Measurements from ENCODE around the gene PRPH. TPM values are rescaled to one million over a fixed set of nuclear protein-coding genes. Genes with fewer than 3 reads are reported as not detected.
A peak's percentile ranks its signal among the peaks of the same experiment; 100 is the strongest.

The PRPH gene
- total and polyA plus RNA-seq, 2 donors from 2014 or later = 0.71 to 2.7 TPM

DNA sequence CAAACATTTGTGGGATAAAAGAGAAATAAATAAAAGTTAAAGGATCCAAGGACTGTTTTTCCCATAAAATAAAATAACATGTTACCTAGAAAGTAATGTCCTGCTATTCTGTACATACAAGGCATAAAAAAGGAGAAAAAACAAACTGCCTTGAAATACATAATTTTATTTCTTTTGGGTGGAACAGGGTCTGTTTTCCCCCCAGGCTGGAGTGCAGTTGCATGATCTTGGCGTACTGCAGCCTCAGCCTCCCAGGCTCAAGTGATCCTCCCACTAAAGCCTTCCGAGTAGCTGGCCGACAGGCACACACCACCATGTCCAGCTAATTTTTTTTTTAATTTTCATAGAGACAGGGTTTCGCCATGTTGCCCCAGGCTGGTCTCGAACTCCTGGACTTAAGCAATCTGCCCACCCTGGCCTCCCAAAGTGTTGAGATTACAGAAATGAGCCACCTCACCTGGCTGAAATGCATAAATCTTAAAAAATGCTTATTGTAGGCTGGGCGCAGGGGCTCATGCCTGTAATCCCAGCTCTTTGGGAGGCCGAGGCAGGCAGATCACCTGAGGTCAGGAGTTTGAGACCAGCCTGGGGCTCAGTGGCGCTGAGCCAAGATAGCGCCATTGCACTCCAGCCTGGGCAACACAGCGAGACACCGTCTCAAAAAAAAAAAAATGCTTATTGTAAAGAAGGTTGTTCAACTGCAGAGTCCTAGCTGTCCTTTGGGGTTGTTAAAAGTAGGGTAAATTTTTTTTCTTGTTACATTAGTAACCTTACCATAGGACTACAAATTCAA lies 34.2 kb upstream of the PRPH start:
- no peak for FAIRE-seq
- intact Hi-C loops (cut with DNase I) = no loop called here
- H3K4me3 ChIP-seq (ENCODE audit: low read length in 3 of 3) = no peak overlapping the region
- no peaks in the 10 kb centered on the region for H3K27me3 ChIP-seq (ENCODE audit: control insufficient read depth, insufficient read depth, low read length)
- H3K9me3 ChIP-seq (ENCODE audit: control insufficient read depth in 2 of 3, insufficient read depth in 1 of 3, low read length in 3 of 3) = no peaks in the 10 kb centered on the region
- DNase-seq = peak in 1 of 5 donors; percentile 6
- no peak overlapping the region for H3K9ac ChIP-seq (ENCODE audit: low read length in 3 of 3)
- TF ChIP-seq CTCF (IDR thresholded peaks at IDR 0.05; ENCODE audit: borderline replicate concordance, extremely low read depth, insufficient read depth) = no peak
- no peak overlapping the region for H3K27ac ChIP-seq (ENCODE audit: low read depth in 2 of 2, low read length in 2 of 2)
- no peaks in the 10 kb centered on the region for H3K4me1 ChIP-seq (ENCODE audit: control insufficient read depth in 2 of 3, insufficient read depth in 2 of 3, low read depth in 1 of 3, low read length in 3 of 3)
- no peaks in the 10 kb centered on the region for H3K36me3 ChIP-seq (ENCODE audit: control insufficient read depth in 2 of 3, insufficient read depth in 3 of 3, low read length in 3 of 3)

DNA sequence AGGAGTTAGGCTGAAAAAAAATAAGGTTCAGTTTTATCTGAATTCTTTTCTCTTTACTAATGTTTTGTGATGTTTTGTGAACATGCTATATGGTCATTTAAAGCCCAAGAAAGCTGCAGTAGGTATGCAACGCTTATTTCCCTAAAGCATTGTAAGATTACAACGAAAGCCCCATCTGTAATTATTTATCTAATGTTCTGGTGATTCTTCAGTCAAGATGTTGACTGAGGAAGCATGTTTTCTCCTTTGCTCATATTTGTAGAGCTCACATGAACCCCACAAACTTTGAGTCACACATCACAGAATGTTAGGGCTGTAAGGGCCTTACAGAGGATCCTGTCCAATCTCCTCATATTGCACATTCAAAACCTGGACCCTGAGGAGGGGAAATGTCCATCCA lies 33.2 kb upstream of the PRPH start:
- no peak for TF ChIP-seq CTCF (IDR thresholded peaks at IDR 0.05; ENCODE audit: borderline replicate concordance, extremely low read depth, insufficient read depth)
- Histone ChIP-seq H3K27ac (ENCODE audit: low read depth in 2 of 2, low read length in 2 of 2) (no peak overlapping the region), H3K4me1 (ENCODE audit: control insufficient read depth in 2 of 3, insufficient read depth in 2 of 3, low read depth in 1 of 3, low read length in 3 of 3) (no peaks in the 10 kb centered on the region), H3K27me3 (ENCODE audit: control insufficient read depth, insufficient read depth, low read length) (no peaks in the 10 kb centered on the region), H3K4me3 (ENCODE audit: low read length in 3 of 3) (no peak overlapping the region), H3K36me3 (ENCODE audit: control insufficient read depth in 2 of 3, insufficient read depth in 3 of 3, low read length in 3 of 3) (no peaks in the 10 kb centered on the region), H3K9me3 (ENCODE audit: control insufficient read depth in 2 of 3, insufficient read depth in 1 of 3, low read length in 3 of 3) (no peaks in the 10 kb centered on the region), H3K9ac (ENCODE audit: low read length in 3 of 3) (no peak overlapping the region)
- DNase-seq (no peak), FAIRE-seq (no peak)
- intact Hi-C loops (cut with DNase I) = no loop called here

DNA sequence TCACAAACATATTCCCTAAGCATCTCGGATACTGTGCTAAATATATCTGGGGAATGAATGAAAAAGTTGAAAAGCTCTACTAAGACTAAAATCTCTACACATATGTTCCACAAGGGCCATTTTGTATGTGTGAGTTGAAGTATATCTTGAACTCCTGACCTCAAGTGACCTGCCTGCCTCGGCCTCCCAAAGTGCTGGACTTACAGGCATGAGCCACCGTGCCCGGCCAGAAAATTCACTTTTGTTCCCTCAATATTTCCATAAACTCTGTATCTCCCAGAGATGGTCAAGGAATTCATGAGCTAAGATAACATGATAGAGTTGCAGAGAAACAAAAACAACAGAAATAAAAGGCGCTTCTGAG lies 31.6 kb upstream of the PRPH start:
- no peaks in the 10 kb centered on the region for H3K4me1 ChIP-seq (ENCODE audit: control insufficient read depth in 2 of 3, insufficient read depth in 2 of 3, low read depth in 1 of 3, low read length in 3 of 3)
- TF ChIP-seq CTCF (IDR thresholded peaks at IDR 0.05; ENCODE audit: borderline replicate concordance, extremely low read depth, insufficient read depth) = no peak
- H3K27me3 ChIP-seq (ENCODE audit: control insufficient read depth, insufficient read depth, low read length) = no peaks in the 10 kb centered on the region
- DNase-seq = peak in 1 of 5 donors; percentile 39
- no peak overlapping the region for H3K27ac ChIP-seq (ENCODE audit: low read depth in 2 of 2, low read length in 2 of 2)
- H3K36me3 ChIP-seq (ENCODE audit: control insufficient read depth in 2 of 3, insufficient read depth in 3 of 3, low read length in 3 of 3) = no peaks in the 10 kb centered on the region
- peak overlapping the region in 1 of 3 donors; percentile 91 for H3K4me3 ChIP-seq (ENCODE audit: low read length in 3 of 3)
- intact Hi-C loops (cut with DNase I) = no loop called here
- no peaks in the 10 kb centered on the region for H3K9me3 ChIP-seq (ENCODE audit: control insufficient read depth in 2 of 3, insufficient read depth in 1 of 3, low read length in 3 of 3)
- H3K9ac ChIP-seq (ENCODE audit: low read length in 3 of 3) = no peak overlapping the region
- FAIRE-seq = no peak
